Pancreas (tissue), 10 donors: ENCODE measurements around the gene CTNNA3. TPM values are rescaled to one million over a fixed set of nuclear protein-coding genes. Genes with fewer than 3 reads are reported as not detected.

Experiments
- ATAC-seq, 4 donors: fragments of 200-7000 bp; cut with Tn5 transposase; one replicate each; pipeline versions ENCODE4 v1.8.0 to v1.9.1; 2020; ENCODE audit warnings: mild to moderate bottlenecking in 4 of 4, moderate library complexity in 4 of 4
- DNase-seq, 6 donors: peaks; one replicate each; pipeline ENCODE4 v3.0.0-alpha.2; 2020
- FAIRE-seq: peaks from 2 replicates; lab custom pipeline; 2012; peaks lifted over from hg19 to GRCh38; lab: Jason Lieb, UNC
- H3K27ac ChIP-seq, 4 donors: fragments of 200-600 bp; sonication (generic); 1 replicate in 3 of 4; 2 replicates in 1 of 4; pipeline versions ENCODE4 v1.5.0 to v1.8.0; 2020
- H3K27me3 ChIP-seq, 4 donors: fragments of 200-600 bp; one replicate each; pipeline ENCODE4 v1.8.0; 2021
- H3K36me3 ChIP-seq, 3 donors: fragments of 200-600 bp; sonication (generic) in 1 of 3; one replicate each; pipeline versions ENCODE4 v1.5.0 to v1.8.0; 2020 to 2021
- H3K4me1 ChIP-seq, 3 donors: fragments of 200-600 bp; one replicate each; pipeline ENCODE4 v1.8.0; 2021
- H3K4me3 ChIP-seq, 4 donors: fragments of 200-600 bp; sonication (generic) in 2 of 4; one replicate each; pipeline versions ENCODE4 v1.5.0 to v1.8.0; 2020 to 2021
- H3K9me3 ChIP-seq, 4 donors: fragments of 200-600 bp; one replicate each; pipeline ENCODE4 v1.8.0; 2021
- CTCF ChIP-seq, 4 donors: fragments of 200-600 bp; sonication (generic) in 3 of 4; IDR thresholded peaks; one replicate each; pipeline versions ENCODE4 v1.5.0 to v1.8.0; 2021; ENCODE audit warnings: antibody characterized with exemption in 4 of 4
- WGBS, 2 donors: extraction: QIAGEN DNeasy Blood & Tissue Kit; methylation state at CpG; one replicate each; pipeline ENCODE4 v1.1.7; 2013; 5-methylcytosine and 5-hydroxymethylcytosine counted together
- intact Hi-C, 3 donors: fragments of 100-400 bp; cut with DNase I; formaldehyde crosslinking; loops; one replicate each; pipeline versions ENCODE4 v1.11.1 to v1.14.2; 2022
- polyA plus RNA-seq, 2 donors: library from polyadenylated mRNA; stranded (reverse); fragments of 200-250 nt; gene quantifications; one replicate each; pipeline ENCODE4 v1.2.3, GENCODE V29; 2013
- total RNA-seq, 6 donors: library from RNA; stranded (reverse); fragmentation: NEBNext Ultra II Directional in 4 of 6; extraction: Animal tissue kit (Norgen Biotek cat#: 25700) in 4 of 6; gene quantifications; one replicate each; pipeline versions ENCODE4 v1.2.1 to v1.2.4, GENCODE V29; 2021 to 2023
- donor health status: healthy with polysubstance abuse.
- donor health status: DM: no; HTN: no; CAD: no; lungs with moderate emphysema.
- donor health status: DM: no; HTN: no; CAD: no.
- donor health status: control.
- donor health status: control.
- donor health status: Bipolar disorder and iron deficiency.
- donor health status: DM: yes; HTN: yes; CAD: no.
- donor health status: DM: no; HTN: no; CAD: no.
- donor health status: DM: no; HTN: no; CAD: no.
- donor health status: DM: yes; HTN: yes; CAD: no.

The CTNNA3 gene
- total and polyA plus RNA-seq, 8 donors = 0.02 to 0.83 (median 0.21) TPM

- no peaks in the 10 kb centered on the region for H3K27me3 ChIP-seq
- no peak for TF ChIP-seq CTCF (IDR thresholded peaks at IDR 0.05)
- no peaks in the 10 kb centered on the region for H3K36me3 ChIP-seq
- intact Hi-C loops = no loop called here
- H3K27ac ChIP-seq = no peak overlapping the region
- DNase-seq (no peak), ATAC-seq (no peak), FAIRE-seq (no peak)
- no peaks in the 10 kb centered on the region for H3K9me3 ChIP-seq
- H3K4me3 ChIP-seq = no peak overlapping the region
- WGBS, 2 donors = 51 to 66% methylated on average over 2 of the region's 2 CpGs
- H3K4me1 ChIP-seq = no peaks in the 10 kb centered on the region
These were observed 19.7 kb downstream of the CTNNA3 start for GRCh38 chr10:67676208-67676825.

- H3K4me3 ChIP-seq = no peak overlapping the region
- no peak for TF ChIP-seq CTCF (IDR thresholded peaks at IDR 0.05)
- no peak for FAIRE-seq
- no peak for DNase-seq
- no peak for ATAC-seq
- H3K27me3 ChIP-seq = no peaks in the 10 kb centered on the region
- H3K4me1 ChIP-seq = no peaks in the 10 kb centered on the region
- H3K36me3 ChIP-seq = no peaks in the 10 kb centered on the region
- no peak overlapping the region for H3K27ac ChIP-seq
- intact Hi-C loops = no loop called here
- no peaks in the 10 kb centered on the region for H3K9me3 ChIP-seq
These were observed 25.6 kb downstream of the CTNNA3 start for GRCh38 chr10:67670401-67670800.

- FAIRE-seq = no peak
These were observed 26.0 kb downstream of the CTNNA3 start for GRCh38 chr10:67669978-67670377.

GRCh38 chr10:67668448-67668847, 27.5 kb downstream of the CTNNA3 start:
- 82 to 90% methylated on average over 3 of the region's 3 CpGs for WGBS, 2 donors
- no peak overlapping the region for H3K27ac ChIP-seq
- DNase-seq (no peak), FAIRE-seq (no peak), ATAC-seq (no peak)
- no peaks in the 10 kb centered on the region for H3K9me3 ChIP-seq
- H3K27me3 ChIP-seq = no peaks in the 10 kb centered on the region
- H3K36me3 ChIP-seq = no peaks in the 10 kb centered on the region
- no peak for TF ChIP-seq CTCF (IDR thresholded peaks at IDR 0.05)
- no peaks in the 10 kb centered on the region for H3K4me1 ChIP-seq
- no peak overlapping the region for H3K4me3 ChIP-seq
- intact Hi-C loops = no loop called here

More at GRCh38 chr10:67669978-67670377, 26.0 kb downstream of the CTNNA3 start:
- Histone ChIP-seq H3K4me3 (no peak overlapping the region), H3K27ac (no peak overlapping the region), H3K27me3 (no peaks in the 10 kb centered on the region), H3K4me1 (no peaks in the 10 kb centered on the region), H3K9me3 (no peaks in the 10 kb centered on the region), H3K36me3 (no peaks in the 10 kb centered on the region)
- WGBS, 2 donors = 7 to 10% methylated on average over 1 of the region's 1 CpG
- no peak for ATAC-seq
- no peak for DNase-seq
- intact Hi-C loops = no loop called here
- TF ChIP-seq CTCF (IDR thresholded peaks at IDR 0.05) = no peak

GRCh38 chr10:67667035-67667425, 29.0 kb downstream of the CTNNA3 start:
- FAIRE-seq (no peak), DNase-seq (no peak), ATAC-seq (no peak)
- no peaks in the 10 kb centered on the region for H3K4me1 ChIP-seq
- no peak for TF ChIP-seq CTCF (IDR thresholded peaks at IDR 0.05)
- H3K36me3 ChIP-seq = no peaks in the 10 kb centered on the region
- 93 to 96% methylated on average over 1 of the region's 1 CpG for WGBS, 2 donors
- no peaks in the 10 kb centered on the region for H3K9me3 ChIP-seq
- H3K27me3 ChIP-seq = no peaks in the 10 kb centered on the region
- intact Hi-C loops = no loop called here
- no peak overlapping the region for H3K4me3 ChIP-seq
- H3K27ac ChIP-seq = no peak overlapping the region
